NCI-H187 (cell line): Measurements from ENCODE around the gene KAT6B.
A peak's percentile ranks its signal among the peaks of the same experiment; 100 is the strongest.
"Not testable (repeated sequence)": the region's sequence is repeated elsewhere in the genome, so short reads cannot be mapped to it uniquely, and the experiment has no call there.

Experiments used
- DNase-seq, 2 experiments: peaks; one replicate each; lab custom pipeline; 2025; lab: John Stamatoyannopoulos, UW

Gene KAT6B

GRCh38 chr10:74859546-74859945, 33.1 kb downstream of the KAT6B start:
- no peak for DNase-seq

DNA sequence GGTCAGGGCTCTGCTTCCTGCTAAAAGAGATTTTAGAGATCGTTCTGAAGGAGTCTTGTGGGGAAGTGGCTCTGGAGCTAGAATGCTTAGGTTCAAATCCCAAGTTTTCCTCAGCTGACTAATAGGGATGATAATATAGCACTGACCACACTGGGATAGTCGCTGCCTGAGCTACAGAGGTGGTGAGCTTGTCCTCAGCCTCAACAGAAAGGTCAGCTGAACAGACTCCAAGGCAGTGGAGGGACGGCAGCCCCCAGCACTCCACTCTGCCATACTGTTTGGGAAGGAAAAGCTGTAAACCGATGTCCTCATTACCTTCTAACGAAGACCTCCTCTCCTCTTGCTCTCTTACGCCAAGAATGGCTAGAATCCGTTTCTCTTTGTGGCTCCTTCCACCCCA, 36.2 kb downstream of the KAT6B start:
- no peak for DNase-seq

DNA sequence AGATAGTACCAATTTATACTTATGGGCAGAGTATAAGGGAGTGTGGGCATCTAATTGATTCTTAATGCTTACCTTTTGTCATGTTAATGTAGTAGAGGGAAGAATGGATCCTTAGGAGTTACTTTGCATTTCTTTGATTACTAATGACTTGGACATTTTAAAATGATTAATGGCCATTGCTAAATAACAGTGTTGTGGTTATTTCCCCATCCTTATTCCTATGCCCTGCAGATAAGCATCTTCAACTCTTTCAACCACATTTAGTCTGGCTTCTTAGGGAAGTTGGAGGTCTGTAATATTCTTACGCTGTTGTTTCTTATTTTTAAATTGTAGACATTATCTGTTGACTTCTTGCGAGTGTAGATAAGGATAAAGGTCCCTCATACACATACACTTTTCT, 37.2 kb downstream of the KAT6B start:
- no peak for DNase-seq

GRCh38 chr10:74867351-74867750, 41.0 kb downstream of the KAT6B start:
- DNase-seq = no peak

DNA sequence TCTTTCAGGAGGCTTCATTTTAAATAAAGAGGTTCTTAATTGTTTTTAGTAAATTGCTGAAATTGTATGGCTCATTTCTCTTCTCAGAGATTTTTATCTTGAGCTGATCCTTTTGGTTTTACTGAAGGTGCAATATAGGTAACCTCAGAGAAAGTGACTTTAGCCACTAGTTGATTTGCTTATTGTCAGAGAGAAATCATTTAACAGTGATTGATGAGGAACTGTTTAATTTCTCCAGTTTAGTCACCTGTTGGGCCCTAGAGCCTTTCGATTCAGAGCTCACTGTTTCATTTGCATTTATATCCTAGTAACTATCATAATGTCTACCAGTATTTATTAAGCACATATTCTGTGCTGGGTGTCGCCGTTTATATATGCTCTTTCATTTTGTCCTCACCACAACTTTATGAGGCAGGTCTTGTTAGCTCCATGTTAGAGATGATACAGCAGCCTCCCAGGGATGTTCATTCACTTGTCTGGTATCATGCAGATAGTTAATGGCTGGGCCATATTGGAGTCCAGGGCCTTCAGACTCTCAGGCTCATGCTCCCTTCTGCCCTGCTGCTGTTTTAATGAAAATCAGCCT, 42.1 kb downstream of the KAT6B start:
- no peak for DNase-seq

GRCh38 chr10:74869635-74870034, 43.2 kb downstream of the KAT6B start:
- no peak for DNase-seq

GRCh38 chr10:74870191-74870590, 43.8 kb downstream of the KAT6B start:
- DNase-seq = no peak

- no peak for DNase-seq
Measured at GRCh38 chr10:74871595-74872382, 45.4 kb downstream of the KAT6B start.

DNA sequence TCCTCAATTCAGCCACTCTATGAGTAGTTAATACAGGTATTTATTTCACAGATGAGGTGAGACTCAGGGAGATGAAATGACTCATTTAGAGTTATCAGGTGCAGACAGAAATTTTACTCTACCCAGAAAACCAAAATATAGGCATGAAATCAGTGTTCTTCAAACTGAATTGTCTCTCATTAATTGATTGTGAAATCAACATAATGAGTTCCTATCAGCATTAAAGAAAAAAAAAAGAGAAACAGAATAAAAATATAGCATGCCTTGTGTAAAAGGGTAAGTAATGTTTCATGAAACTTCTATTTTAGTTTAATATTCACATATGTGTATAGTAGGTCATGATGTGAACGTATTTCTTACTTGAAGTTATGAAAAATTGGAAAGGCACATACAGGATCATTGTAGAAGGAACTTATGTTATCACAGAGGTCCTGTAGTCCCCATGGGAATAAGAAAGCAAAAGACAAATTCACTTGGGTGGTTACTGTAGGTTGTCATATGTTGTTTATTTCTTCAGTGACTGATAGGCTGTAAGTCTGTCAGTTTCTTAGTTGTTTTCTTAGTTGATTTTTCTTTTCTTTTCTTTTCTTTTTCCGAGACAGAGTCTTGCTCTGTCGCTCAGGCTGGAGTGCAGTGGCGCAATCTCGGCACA, 47.5 kb downstream of the KAT6B start:
- DNase-seq = no peak

- no peak for DNase-seq
Measured at GRCh38 chr10:74874649-74875048, 48.2 kb downstream of the KAT6B start.

DNA sequence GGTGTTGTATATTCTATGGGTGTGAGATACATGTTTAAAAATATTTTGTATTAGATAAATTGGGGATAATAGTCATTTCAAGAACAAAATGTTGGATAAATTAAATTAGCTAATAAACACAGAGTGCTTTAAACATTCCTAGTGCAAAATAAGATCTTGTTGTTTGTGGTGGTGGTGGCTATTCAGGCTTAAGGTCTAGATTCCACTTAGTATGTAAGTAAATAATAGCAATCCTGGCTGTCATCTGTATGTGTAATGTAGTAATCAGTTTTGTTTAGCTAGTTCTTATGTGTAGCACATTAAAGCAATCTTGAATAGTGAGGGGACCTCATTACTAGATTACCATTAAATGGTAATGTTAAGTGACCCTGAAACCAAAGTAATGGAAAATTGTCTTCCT, 48.7 kb downstream of the KAT6B start:
- DNase-seq = no peak

GRCh38 chr10:74875966-74876365, 49.6 kb downstream of the KAT6B start:
- DNase-seq = no peak

GRCh38 chr10:74877054-74877453, 50.7 kb downstream of the KAT6B start:
- not testable (repeated sequence) for DNase-seq

- DNase-seq = no peak
Measured at GRCh38 chr10:74877898-74878297, 51.5 kb downstream of the KAT6B start.

- no peak for DNase-seq
Measured at GRCh38 chr10:74880041-74880440, 53.6 kb downstream of the KAT6B start.

- no peak for DNase-seq
Measured at GRCh38 chr10:74881253-74881884, 55.0 kb downstream of the KAT6B start.

DNA sequence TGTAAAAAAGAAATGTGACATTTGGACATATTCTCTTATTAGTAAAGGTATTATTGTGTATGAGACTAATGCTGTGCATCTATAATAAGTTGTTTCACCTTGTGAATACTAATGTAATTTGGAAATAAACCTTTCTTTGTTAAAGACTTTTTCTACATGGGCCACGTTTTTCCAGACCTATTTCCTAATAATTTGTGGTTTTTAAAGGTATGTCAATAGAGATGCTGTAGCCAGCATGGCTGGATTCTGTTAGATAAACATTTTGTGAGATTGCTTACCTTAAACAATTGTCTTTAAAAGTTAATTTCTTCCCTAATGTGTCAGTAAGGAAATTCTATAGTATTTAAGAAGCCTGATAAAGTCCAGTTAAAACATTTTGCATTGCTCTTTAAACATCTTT, 56.0 kb downstream of the KAT6B start:
- DNase-seq = no peak

- DNase-seq = no peak
Measured at GRCh38 chr10:74882831-74883230, 56.4 kb downstream of the KAT6B start.

DNA sequence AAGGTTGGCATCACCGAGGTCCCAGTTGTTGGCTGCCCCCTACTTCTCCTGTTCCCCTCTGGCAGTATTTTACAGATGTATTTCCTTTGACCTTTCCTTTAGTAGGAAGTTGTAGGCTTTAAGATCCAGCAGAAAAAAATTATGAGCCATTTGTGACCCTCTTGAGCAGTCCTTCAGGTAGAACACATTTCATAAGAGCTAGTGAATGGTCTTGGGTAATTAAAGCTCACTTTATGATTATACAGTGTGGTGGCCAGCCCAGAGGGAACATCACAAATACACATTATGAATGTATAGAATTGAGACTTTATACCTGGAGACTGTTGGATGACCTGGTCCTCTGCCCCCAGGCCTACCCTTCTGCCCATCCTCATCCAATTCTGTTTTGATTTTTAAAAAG, 57.0 kb downstream of the KAT6B start:
- peak in 1 of 2 experiments; percentile 27 for DNase-seq

- DNase-seq = no peak
Measured at GRCh38 chr10:74887614-74888284, 61.3 kb downstream of the KAT6B start.

DNA sequence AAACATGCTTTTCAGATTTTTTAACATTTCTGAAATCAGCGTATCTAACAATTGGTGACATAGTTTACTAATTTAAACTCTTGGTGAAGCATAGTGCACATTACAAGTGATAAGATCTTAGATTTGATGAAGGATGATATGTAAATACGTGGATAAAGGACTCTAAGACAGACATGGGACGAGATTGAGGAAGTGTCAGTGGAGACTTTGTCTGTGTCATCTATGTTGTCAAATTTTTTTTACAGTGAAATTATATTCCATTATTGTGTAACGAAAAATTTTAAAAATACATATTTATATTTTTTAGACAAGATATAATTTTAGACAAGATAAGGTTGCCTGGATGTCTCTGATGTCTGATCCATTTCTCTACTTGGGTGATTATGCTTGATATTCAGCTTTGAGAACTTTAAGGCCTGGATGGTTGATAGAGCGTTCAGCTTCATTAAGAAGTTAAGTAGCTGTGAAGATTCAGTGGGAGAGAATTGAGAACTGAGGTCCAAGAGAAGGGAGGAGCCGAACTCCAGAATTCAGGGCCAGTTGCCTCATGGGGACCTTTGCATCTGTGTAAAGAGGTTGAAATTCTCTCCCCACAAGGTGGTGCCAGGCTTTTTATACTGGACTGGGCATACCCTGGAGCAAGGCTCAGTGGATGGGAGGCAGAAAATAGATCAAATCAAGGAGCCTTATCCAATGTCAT, 62.7 kb downstream of the KAT6B start:
- DNase-seq = peak; percentile 9 to 20

DNA sequence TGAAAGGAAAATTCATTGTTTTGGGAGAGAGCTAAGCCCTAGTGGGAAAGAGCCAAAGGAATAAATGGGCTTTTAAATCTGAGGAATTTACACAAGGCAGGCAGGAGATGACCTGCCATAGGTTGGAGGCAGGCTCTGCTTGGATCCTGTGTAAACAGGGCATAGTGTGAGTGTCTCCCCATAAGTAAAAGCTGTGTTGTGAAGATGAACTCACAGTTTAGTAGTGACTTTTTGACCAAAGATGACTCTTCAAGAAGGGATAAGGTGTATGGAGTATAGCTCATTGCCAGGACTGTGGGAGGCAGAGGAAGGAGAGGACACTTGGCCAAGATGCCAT, 63.2 kb downstream of the KAT6B start:
- DNase-seq = no peak
